ENCODE data around the gene CHCHD5. TPM values are rescaled to one million over a fixed set of nuclear protein-coding genes. Genes with fewer than 3 reads are reported as not detected.

The CHCHD5 gene
- total RNA-seq, 2 donors from 2014 or later: 22.0 to 25.7 TPM

- H3K4me1 Mint-ChIP-seq (ENCODE audit: low read depth in 2 of 2): peaks cover 0 to 5% of the 10 kb centered on the region in 2 donors
- ATAC-seq (no peak), DNase-seq (ENCODE audit: low spot score) (no peak)
- no peaks in the 10 kb centered on the region for H3K27me3 Mint-ChIP-seq
- H3K36me3 Mint-ChIP-seq: peaks cover 16% of the 10 kb centered on the region
- no peaks in the 10 kb centered on the region for H3K9me3 Mint-ChIP-seq
- H3K4me3 Mint-ChIP-seq: no peak overlapping the region
- no peak overlapping the region for H3K27ac Mint-ChIP-seq
These were observed 6.7 kb upstream of the CHCHD5 start for GRCh38 chr2:112577756-112578155.

- Mint-ChIP-seq H3K36me3 (peaks cover 16% of the 10 kb centered on the region), H3K27me3 (no peaks in the 10 kb centered on the region), H3K9me3 (no peaks in the 10 kb centered on the region), H3K4me1 (ENCODE audit: low read depth in 2 of 2) (peaks cover 13 to 18% of the 10 kb centered on the region in 2 donors), H3K4me3 (no peak overlapping the region), H3K27ac (no peak overlapping the region)
- ATAC-seq (no peak), DNase-seq (ENCODE audit: low spot score) (no peak)
These were observed 5.2 kb upstream of the CHCHD5 start for GRCh38 chr2:112579241-112579640.

GRCh38 chr2:112580084-112580483 is 4.3 kb upstream of the CHCHD5 start:
- no peaks in the 10 kb centered on the region for H3K9me3 Mint-ChIP-seq
- no peak for DNase-seq (ENCODE audit: low spot score)
- no peak overlapping the region for H3K4me3 Mint-ChIP-seq
- H3K27ac Mint-ChIP-seq: no peak overlapping the region
- H3K27me3 Mint-ChIP-seq: no peaks in the 10 kb centered on the region
- H3K4me1 Mint-ChIP-seq (ENCODE audit: low read depth in 2 of 2): peaks cover 20 to 26% of the 10 kb centered on the region in 2 donors
- H3K36me3 Mint-ChIP-seq: peaks cover 12% of the 10 kb centered on the region
- ATAC-seq: no peak

- Mint-ChIP-seq H3K4me1 (ENCODE audit: low read depth in 2 of 2) (peaks cover 37% of the 10 kb centered on the region in 2 donors), H3K27ac (peak overlapping the region in 1 of 2 donors; percentile 96), H3K27me3 (no peaks in the 10 kb centered on the region), H3K9me3 (no peaks in the 10 kb centered on the region), H3K4me3 (peak overlapping the region; percentile 7), H3K36me3 (no peaks in the 10 kb centered on the region)
- DNase-seq (ENCODE audit: low spot score) (no peak), ATAC-seq (peak in 1 of 2 donors; percentile 5)
These were observed 2.1 kb upstream of the CHCHD5 start for GRCh38 chr2:112582314-112582746.

GRCh38 chr2:112583497-112584133 is 794 bp upstream of the CHCHD5 start:
- ATAC-seq: no peak
- H3K27ac Mint-ChIP-seq: peak overlapping the region; percentile 96 to 100
- no peak for DNase-seq (ENCODE audit: low spot score)
- H3K4me3 Mint-ChIP-seq: peak overlapping the region; percentile 94
- no peaks in the 10 kb centered on the region for H3K27me3 Mint-ChIP-seq
- H3K36me3 Mint-ChIP-seq: peaks cover 4% of the 10 kb centered on the region
- peaks cover 39 to 40% of the 10 kb centered on the region in 2 donors for H3K4me1 Mint-ChIP-seq (ENCODE audit: low read depth in 2 of 2)
- no peaks in the 10 kb centered on the region for H3K9me3 Mint-ChIP-seq

GRCh38 chr2:112584891-112585250 is 462 bp downstream of the CHCHD5 start:
- peaks cover 39 to 40% of the 10 kb centered on the region in 2 donors for H3K4me1 Mint-ChIP-seq (ENCODE audit: low read depth in 2 of 2)
- H3K36me3 Mint-ChIP-seq: peaks cover 5% of the 10 kb centered on the region
- H3K27me3 Mint-ChIP-seq: no peaks in the 10 kb centered on the region
- H3K27ac Mint-ChIP-seq: peak overlapping the region; percentile 96 to 100
- no peaks in the 10 kb centered on the region for H3K9me3 Mint-ChIP-seq
- ATAC-seq (no peak), DNase-seq (ENCODE audit: low spot score) (no peak)
- peak overlapping the region; percentile 94 for H3K4me3 Mint-ChIP-seq

GRCh38 chr2:112585400-112585799 is 991 bp downstream of the CHCHD5 start:
- Mint-ChIP-seq H3K27ac (peak overlapping the region; percentile 96 to 100), H3K4me3 (peak overlapping the region; percentile 94), H3K9me3 (no peaks in the 10 kb centered on the region), H3K27me3 (no peaks in the 10 kb centered on the region), H3K36me3 (peaks cover 5% of the 10 kb centered on the region), H3K4me1 (ENCODE audit: low read depth in 2 of 2) (peaks cover 39 to 40% of the 10 kb centered on the region in 2 donors)
- no peak for ATAC-seq
- no peak for DNase-seq (ENCODE audit: low spot score)

GRCh38 chr2:112585873-112586464 is 1.6 kb downstream of the CHCHD5 start:
- no peaks in the 10 kb centered on the region for H3K9me3 Mint-ChIP-seq
- peaks cover 5% of the 10 kb centered on the region for H3K36me3 Mint-ChIP-seq
- H3K27ac Mint-ChIP-seq: peak overlapping the region; percentile 96 to 100
- ATAC-seq (no peak), DNase-seq (ENCODE audit: low spot score) (no peak)
- H3K4me3 Mint-ChIP-seq: peak overlapping the region; percentile 5
- peaks cover 39 to 40% of the 10 kb centered on the region in 2 donors for H3K4me1 Mint-ChIP-seq (ENCODE audit: low read depth in 2 of 2)
- no peaks in the 10 kb centered on the region for H3K27me3 Mint-ChIP-seq

GRCh38 chr2:112588611-112589045 is 4.2 kb downstream of the CHCHD5 start:
- peaks cover 5% of the 10 kb centered on the region for H3K36me3 Mint-ChIP-seq
- ATAC-seq (no peak), DNase-seq (ENCODE audit: low spot score) (no peak)
- no peak overlapping the region for H3K4me3 Mint-ChIP-seq
- H3K9me3 Mint-ChIP-seq: no peaks in the 10 kb centered on the region
- peaks cover 26 to 32% of the 10 kb centered on the region in 2 donors for H3K4me1 Mint-ChIP-seq (ENCODE audit: low read depth in 2 of 2)
- H3K27ac Mint-ChIP-seq: no peak overlapping the region
- H3K27me3 Mint-ChIP-seq: no peaks in the 10 kb centered on the region

- no peak for ATAC-seq
- Mint-ChIP-seq H3K36me3 (peaks cover 5% of the 10 kb centered on the region), H3K27ac (no peak overlapping the region), H3K27me3 (no peaks in the 10 kb centered on the region), H3K4me3 (no peak overlapping the region), H3K9me3 (no peaks in the 10 kb centered on the region), H3K4me1 (ENCODE audit: low read depth in 2 of 2) (peaks cover 6 to 13% of the 10 kb centered on the region in 2 donors)
- no peak for DNase-seq (ENCODE audit: low spot score)
These were observed 7.0 kb downstream of the CHCHD5 start for GRCh38 chr2:112591413-112591812.

- DNase-seq (ENCODE audit: low spot score): no peak
- no peak overlapping the region for H3K4me3 Mint-ChIP-seq
- H3K27ac Mint-ChIP-seq: no peak overlapping the region
- no peaks in the 10 kb centered on the region for H3K9me3 Mint-ChIP-seq
- ATAC-seq: no peak
- no peaks in the 10 kb centered on the region for H3K36me3 Mint-ChIP-seq
- H3K27me3 Mint-ChIP-seq: no peaks in the 10 kb centered on the region
- H3K4me1 Mint-ChIP-seq (ENCODE audit: low read depth in 2 of 2): no peaks in the 10 kb centered on the region
These were observed 9.3 kb downstream of the CHCHD5 start for GRCh38 chr2:112593736-112594135.

GRCh38 chr2:112597537-112598322 is 13.3 kb downstream of the CHCHD5 start:
- Mint-ChIP-seq H3K4me1 (ENCODE audit: low read depth in 2 of 2) (peaks cover 4 to 7% of the 10 kb centered on the region in 2 donors), H3K4me3 (no peak overlapping the region), H3K36me3 (no peaks in the 10 kb centered on the region), H3K27me3 (no peaks in the 10 kb centered on the region), H3K27ac (no peak overlapping the region), H3K9me3 (no peaks in the 10 kb centered on the region)
- no peak for DNase-seq (ENCODE audit: low spot score)
- ATAC-seq: no peak

- ATAC-seq (no peak), DNase-seq (ENCODE audit: low spot score) (no peak)
- H3K27ac Mint-ChIP-seq: no peak overlapping the region
- H3K27me3 Mint-ChIP-seq: no peaks in the 10 kb centered on the region
- no peaks in the 10 kb centered on the region for H3K36me3 Mint-ChIP-seq
- no peak overlapping the region for H3K4me3 Mint-ChIP-seq
- H3K4me1 Mint-ChIP-seq (ENCODE audit: low read depth in 2 of 2): peaks cover 4 to 7% of the 10 kb centered on the region in 2 donors
- no peaks in the 10 kb centered on the region for H3K9me3 Mint-ChIP-seq
These were observed 16.2 kb downstream of the CHCHD5 start for GRCh38 chr2:112600634-112601033.

- no peaks in the 10 kb centered on the region for H3K9me3 Mint-ChIP-seq
- no peak overlapping the region for H3K4me3 Mint-ChIP-seq
- H3K36me3 Mint-ChIP-seq: no peaks in the 10 kb centered on the region
- H3K4me1 Mint-ChIP-seq (ENCODE audit: low read depth in 2 of 2): peaks cover 7 to 11% of the 10 kb centered on the region in 2 donors
- DNase-seq (ENCODE audit: low spot score) (no peak), ATAC-seq (no peak)
- no peaks in the 10 kb centered on the region for H3K27me3 Mint-ChIP-seq
- H3K27ac Mint-ChIP-seq: no peak overlapping the region
These were observed 17.3 kb downstream of the CHCHD5 start for GRCh38 chr2:112601754-112602153.

Data from natural killer cell treated with Interleukin-12 subunit alpha and Interleukin-12 subunit beta and Interleukin-15 and Interleukin-18, amount 100 ng/mL, for 72 hours (primary cell).